Keratinocyte (primary cell): ENCODE measurements around the gene SMC1B.

Experiments
- EZH2 ChIP-seq: IDR thresholded peaks from one replicate; pipeline ENCODE4 v1.6.1; 2012; ENCODE audit warnings: inconsistent platforms, mild to moderate bottlenecking, low read length, moderate library complexity
- TF ChIP-seq, protein P1 (sequence below), 3 experiments: IDR thresholded peaks in 1 of 3; conservative IDR thresholded peaks in 1 of 3; optimal IDR thresholded peaks in 1 of 3; 2 replicates in 2 of 3; 3 replicates in 1 of 3; pipeline versions ENCODE3 to v1.5.1; 2011; ENCODE audit warnings: low read length in 3 of 3, mild to moderate bottlenecking in 3 of 3, moderate library complexity in 2 of 3, control low read depth in 1 of 3, inconsistent platforms in 1 of 3; ENCODE audit not compliant: insufficient read depth in 2 of 3; ENCODE audit errors: extremely low read depth in 1 of 3

DNA sequence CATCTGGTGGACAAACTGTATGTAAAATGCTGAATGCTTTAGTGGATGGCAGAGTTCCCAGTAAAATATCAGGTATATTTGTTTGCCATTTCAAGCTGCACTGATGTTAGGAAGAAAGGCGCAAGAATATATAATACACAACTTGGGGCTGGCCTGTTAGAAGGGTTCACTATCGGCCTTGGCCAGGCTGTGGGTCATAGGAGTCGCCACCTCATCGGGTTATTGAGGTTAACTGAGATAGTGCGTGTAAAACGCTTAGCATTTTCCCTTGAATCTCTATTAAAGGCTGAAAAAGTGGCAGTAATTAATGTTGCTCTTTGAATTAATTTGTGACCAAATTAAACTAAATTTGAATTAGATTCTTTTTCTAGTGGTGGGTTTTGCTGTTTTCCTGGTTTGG lies 98.6 kb downstream of the SMC1B start:
- no peak for TF ChIP-seq EZH2
- TF ChIP-seq, protein P1, sequence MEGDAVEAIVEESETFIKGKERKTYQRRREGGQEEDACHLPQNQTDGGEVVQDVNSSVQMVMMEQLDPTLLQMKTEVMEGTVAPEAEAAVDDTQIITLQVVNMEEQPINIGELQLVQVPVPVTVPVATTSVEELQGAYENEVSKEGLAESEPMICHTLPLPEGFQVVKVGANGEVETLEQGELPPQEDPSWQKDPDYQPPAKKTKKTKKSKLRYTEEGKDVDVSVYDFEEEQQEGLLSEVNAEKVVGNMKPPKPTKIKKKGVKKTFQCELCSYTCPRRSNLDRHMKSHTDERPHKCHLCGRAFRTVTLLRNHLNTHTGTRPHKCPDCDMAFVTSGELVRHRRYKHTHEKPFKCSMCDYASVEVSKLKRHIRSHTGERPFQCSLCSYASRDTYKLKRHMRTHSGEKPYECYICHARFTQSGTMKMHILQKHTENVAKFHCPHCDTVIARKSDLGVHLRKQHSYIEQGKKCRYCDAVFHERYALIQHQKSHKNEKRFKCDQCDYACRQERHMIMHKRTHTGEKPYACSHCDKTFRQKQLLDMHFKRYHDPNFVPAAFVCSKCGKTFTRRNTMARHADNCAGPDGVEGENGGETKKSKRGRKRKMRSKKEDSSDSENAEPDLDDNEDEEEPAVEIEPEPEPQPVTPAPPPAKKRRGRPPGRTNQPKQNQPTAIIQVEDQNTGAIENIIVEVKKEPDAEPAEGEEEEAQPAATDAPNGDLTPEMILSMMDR (optimal IDR thresholded peaks at IDR 0.05 in 1 of 3, IDR thresholded peaks at IDR 0.05 in 1 of 3, conservative IDR thresholded peaks at IDR 0.05 in 1 of 3; ENCODE audit: extremely low read depth in 1 of 3, insufficient read depth in 2 of 3, low read length in 3 of 3), result no peak
